ENCODE data around the gene RBM6. TPM values are rescaled to one million over a fixed set of nuclear protein-coding genes. Genes with fewer than 3 reads are reported as not detected.
A peak's percentile ranks its signal among the peaks of the same experiment; 100 is the strongest.

The RBM6 gene
- total and polyA plus RNA-seq, 9 of the 15 experiments (the other 6 are each of a cell fraction or from before 2014, with no cell fraction given): 19.9 to 82.2 (median 57.8) TPM

GRCh38 chr3:49929291-49930167 is 10.4 kb upstream of the RBM6 start, which contains the start of gene MON1A (continued):
- TF ChIP-seq IRF9 (tag; IDR thresholded peaks at IDR 0.05) (no peak), HNRNPK (IDR thresholded peaks at IDR 0.05; ENCODE audit: low read depth, low read length, poor library complexity, severe bottlenecking) (no peak), SNIP1 (IDR thresholded peaks at IDR 0.05; ENCODE audit: low read depth) (no peak), CCAR2 (IDR thresholded peaks at IDR 0.05; ENCODE audit: low read depth, low read length) (no peak), TOE1 (IDR thresholded peaks at IDR 0.05; ENCODE audit: borderline replicate concordance) (peak; percentile 39; the same call in 1 of the 2 replicates), TOE1 (CRISPR knock-in tag; IDR thresholded peaks at IDR 0.05; ENCODE audit: borderline replicate concordance, low read depth) (no peak), L3MBTL2 (IDR thresholded peaks at IDR 0.05) (peak; percentile 67), ELF2 (CRISPR knock-in tag; IDR thresholded peaks at IDR 0.05) (no peak), ELK1 (CRISPR knock-in tag; IDR thresholded peaks at IDR 0.05) (no peak), MXI1 (IDR thresholded peaks at IDR 0.05; ENCODE audit: low read depth, low read length) (peak; percentile 92), NR2C1 (IDR thresholded peaks at IDR 0.05) (peak; percentile 50; the same call in 1 of the 2 replicates), NR2C1 (tag; IDR thresholded peaks at IDR 0.05) (peak; percentile 72; the same call in 1 of the 2 replicates), CXXC5 (CRISPR knock-in tag; IDR thresholded peaks at IDR 0.05) (peak; percentile 72)
- TF ChIP-seq, protein P1, sequence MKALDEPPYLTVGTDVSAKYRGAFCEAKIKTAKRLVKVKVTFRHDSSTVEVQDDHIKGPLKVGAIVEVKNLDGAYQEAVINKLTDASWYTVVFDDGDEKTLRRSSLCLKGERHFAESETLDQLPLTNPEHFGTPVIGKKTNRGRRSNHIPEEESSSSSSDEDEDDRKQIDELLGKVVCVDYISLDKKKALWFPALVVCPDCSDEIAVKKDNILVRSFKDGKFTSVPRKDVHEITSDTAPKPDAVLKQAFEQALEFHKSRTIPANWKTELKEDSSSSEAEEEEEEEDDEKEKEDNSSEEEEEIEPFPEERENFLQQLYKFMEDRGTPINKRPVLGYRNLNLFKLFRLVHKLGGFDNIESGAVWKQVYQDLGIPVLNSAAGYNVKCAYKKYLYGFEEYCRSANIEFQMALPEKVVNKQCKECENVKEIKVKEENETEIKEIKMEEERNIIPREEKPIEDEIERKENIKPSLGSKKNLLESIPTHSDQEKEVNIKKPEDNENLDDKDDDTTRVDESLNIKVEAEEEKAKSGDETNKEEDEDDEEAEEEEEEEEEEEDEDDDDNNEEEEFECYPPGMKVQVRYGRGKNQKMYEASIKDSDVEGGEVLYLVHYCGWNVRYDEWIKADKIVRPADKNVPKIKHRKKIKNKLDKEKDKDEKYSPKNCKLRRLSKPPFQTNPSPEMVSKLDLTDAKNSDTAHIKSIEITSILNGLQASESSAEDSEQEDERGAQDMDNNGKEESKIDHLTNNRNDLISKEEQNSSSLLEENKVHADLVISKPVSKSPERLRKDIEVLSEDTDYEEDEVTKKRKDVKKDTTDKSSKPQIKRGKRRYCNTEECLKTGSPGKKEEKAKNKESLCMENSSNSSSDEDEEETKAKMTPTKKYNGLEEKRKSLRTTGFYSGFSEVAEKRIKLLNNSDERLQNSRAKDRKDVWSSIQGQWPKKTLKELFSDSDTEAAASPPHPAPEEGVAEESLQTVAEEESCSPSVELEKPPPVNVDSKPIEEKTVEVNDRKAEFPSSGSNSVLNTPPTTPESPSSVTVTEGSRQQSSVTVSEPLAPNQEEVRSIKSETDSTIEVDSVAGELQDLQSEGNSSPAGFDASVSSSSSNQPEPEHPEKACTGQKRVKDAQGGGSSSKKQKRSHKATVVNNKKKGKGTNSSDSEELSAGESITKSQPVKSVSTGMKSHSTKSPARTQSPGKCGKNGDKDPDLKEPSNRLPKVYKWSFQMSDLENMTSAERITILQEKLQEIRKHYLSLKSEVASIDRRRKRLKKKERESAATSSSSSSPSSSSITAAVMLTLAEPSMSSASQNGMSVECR (CRISPR knock-in tag; IDR thresholded peaks at IDR 0.05): peak; percentile 93
- TF ChIP-seq, protein P2, sequence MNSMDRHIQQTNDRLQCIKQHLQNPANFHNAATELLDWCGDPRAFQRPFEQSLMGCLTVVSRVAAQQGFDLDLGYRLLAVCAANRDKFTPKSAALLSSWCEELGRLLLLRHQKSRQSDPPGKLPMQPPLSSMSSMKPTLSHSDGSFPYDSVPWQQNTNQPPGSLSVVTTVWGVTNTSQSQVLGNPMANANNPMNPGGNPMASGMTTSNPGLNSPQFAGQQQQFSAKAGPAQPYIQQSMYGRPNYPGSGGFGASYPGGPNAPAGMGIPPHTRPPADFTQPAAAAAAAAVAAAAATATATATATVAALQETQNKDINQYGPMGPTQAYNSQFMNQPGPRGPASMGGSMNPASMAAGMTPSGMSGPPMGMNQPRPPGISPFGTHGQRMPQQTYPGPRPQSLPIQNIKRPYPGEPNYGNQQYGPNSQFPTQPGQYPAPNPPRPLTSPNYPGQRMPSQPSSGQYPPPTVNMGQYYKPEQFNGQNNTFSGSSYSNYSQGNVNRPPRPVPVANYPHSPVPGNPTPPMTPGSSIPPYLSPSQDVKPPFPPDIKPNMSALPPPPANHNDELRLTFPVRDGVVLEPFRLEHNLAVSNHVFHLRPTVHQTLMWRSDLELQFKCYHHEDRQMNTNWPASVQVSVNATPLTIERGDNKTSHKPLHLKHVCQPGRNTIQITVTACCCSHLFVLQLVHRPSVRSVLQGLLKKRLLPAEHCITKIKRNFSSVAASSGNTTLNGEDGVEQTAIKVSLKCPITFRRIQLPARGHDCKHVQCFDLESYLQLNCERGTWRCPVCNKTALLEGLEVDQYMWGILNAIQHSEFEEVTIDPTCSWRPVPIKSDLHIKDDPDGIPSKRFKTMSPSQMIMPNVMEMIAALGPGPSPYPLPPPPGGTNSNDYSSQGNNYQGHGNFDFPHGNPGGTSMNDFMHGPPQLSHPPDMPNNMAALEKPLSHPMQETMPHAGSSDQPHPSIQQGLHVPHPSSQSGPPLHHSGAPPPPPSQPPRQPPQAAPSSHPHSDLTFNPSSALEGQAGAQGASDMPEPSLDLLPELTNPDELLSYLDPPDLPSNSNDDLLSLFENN (IDR thresholded peaks at IDR 0.05; ENCODE audit: low read depth in 2 of 2, low read length in 2 of 2): no peak
